Neural progenitor cell (in vitro differentiated cells): Measurements from ENCODE around the gene NADSYN1.

Experiments used
- EZH2 ChIP-seq: fragments of 200-600 bp; sonication (generic); IDR thresholded peaks from 2 replicates; pipeline ENCODE4 v1.6.1; 2017; ENCODE audit warnings: antibody characterized with exemption, mild to moderate bottlenecking, moderate library complexity
- EZH2phosphoT487 ChIP-seq: fragments of 200-600 bp; sonication (generic); IDR thresholded peaks from 2 replicates; pipeline ENCODE4 v1.6.1; 2017; ENCODE audit warnings: antibody characterized with exemption
- TF ChIP-seq, protein P1 (sequence below): fragments of 200-600 bp; sonication (generic); IDR thresholded peaks from 2 replicates; pipeline ENCODE4 v1.5.1; 2017; ENCODE audit warnings: antibody characterized with exemption, mild to moderate bottlenecking

DNA sequence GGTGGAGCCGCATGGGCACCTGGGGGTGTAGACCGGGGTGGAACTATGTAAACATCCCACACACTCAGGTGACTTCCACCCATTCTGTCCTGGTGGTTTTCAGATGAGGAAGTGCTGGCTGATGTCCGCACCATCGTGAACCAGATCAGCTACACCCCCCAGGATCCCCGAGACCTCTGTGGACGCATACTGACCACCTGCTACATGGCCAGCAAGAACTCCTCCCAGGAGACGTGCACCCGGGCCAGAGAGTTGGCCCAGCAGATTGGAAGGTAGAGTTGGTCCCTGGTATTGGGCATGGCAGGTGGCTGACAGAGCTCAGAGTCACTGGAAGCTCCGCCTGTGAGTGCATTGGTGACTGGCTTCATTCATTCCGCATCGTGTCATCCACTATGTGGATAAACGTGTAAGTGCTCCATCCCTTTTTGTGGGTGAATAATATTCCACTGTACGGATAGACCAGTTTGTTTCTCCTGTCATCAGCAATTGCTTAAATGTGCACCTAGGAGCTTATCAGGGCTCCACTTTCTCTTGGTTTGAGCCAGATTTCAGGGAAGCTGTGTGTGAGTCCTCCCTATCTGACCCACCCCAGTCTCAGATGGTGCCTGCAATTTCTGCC is 29.9 kb downstream of the NADSYN1 start:
- TF ChIP-seq, protein P1, sequence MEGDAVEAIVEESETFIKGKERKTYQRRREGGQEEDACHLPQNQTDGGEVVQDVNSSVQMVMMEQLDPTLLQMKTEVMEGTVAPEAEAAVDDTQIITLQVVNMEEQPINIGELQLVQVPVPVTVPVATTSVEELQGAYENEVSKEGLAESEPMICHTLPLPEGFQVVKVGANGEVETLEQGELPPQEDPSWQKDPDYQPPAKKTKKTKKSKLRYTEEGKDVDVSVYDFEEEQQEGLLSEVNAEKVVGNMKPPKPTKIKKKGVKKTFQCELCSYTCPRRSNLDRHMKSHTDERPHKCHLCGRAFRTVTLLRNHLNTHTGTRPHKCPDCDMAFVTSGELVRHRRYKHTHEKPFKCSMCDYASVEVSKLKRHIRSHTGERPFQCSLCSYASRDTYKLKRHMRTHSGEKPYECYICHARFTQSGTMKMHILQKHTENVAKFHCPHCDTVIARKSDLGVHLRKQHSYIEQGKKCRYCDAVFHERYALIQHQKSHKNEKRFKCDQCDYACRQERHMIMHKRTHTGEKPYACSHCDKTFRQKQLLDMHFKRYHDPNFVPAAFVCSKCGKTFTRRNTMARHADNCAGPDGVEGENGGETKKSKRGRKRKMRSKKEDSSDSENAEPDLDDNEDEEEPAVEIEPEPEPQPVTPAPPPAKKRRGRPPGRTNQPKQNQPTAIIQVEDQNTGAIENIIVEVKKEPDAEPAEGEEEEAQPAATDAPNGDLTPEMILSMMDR: no peak
- TF ChIP-seq EZH2: no peak
- TF ChIP-seq EZH2phosphoT487: no peak
